Bone marrow (tissue), 2 donors: ENCODE results near the gene CMTM8.
A peak's percentile ranks its signal among the peaks of the same experiment; 100 is the strongest.

Source experiments
- DNase-seq, 2 donors: peaks; one replicate each; lab custom pipeline; 2025; lab: John Stamatoyannopoulos, UW

Gene CMTM8

GRCh38 chr3:32278714-32279113 lies 40.2 kb downstream of the CMTM8 start:
- no peak for DNase-seq

GRCh38 chr3:32280262-32280910 lies 41.9 kb downstream of the CMTM8 start:
- DNase-seq: no peak

GRCh38 chr3:32281570-32282106 lies 43.2 kb downstream of the CMTM8 start:
- DNase-seq: no peak

- no peak for DNase-seq
These were observed 44.2 kb downstream of the CMTM8 start for GRCh38 chr3:32282578-32283154.

GRCh38 chr3:32283304-32283703 lies 44.8 kb downstream of the CMTM8 start:
- DNase-seq: peak in 1 of 2 donors; percentile 3

GRCh38 chr3:32284443-32285212 lies 46.1 kb downstream of the CMTM8 start:
- no peak for DNase-seq

- DNase-seq: no peak
These were observed 47.4 kb downstream of the CMTM8 start for GRCh38 chr3:32285891-32286290.

GRCh38 chr3:32288819-32289218 lies 50.3 kb downstream of the CMTM8 start:
- peak in 1 of 2 donors; percentile 26 for DNase-seq

GRCh38 chr3:32290619-32291018 lies 52.1 kb downstream of the CMTM8 start:
- DNase-seq: no peak

- DNase-seq: no peak
These were observed 53.8 kb downstream of the CMTM8 start for GRCh38 chr3:32292085-32292796.

GRCh38 chr3:32293903-32294302 lies 55.4 kb downstream of the CMTM8 start:
- no peak for DNase-seq

GRCh38 chr3:32296251-32297204 lies 58.0 kb downstream of the CMTM8 start:
- peak; percentile 14 to 25 for DNase-seq

GRCh38 chr3:32297366-32297765 lies 58.9 kb downstream of the CMTM8 start:
- no peak for DNase-seq

GRCh38 chr3:32301426-32301825 lies 62.9 kb downstream of the CMTM8 start:
- no peak for DNase-seq

GRCh38 chr3:32302601-32303398 lies 64.3 kb downstream of the CMTM8 start:
- DNase-seq: no peak

- no peak for DNase-seq
These were observed 64.9 kb downstream of the CMTM8 start for GRCh38 chr3:32303399-32303747.

- no peak for DNase-seq
These were observed 65.7 kb downstream of the CMTM8 start for GRCh38 chr3:32303977-32304881.

- DNase-seq: no peak
These were observed 66.9 kb downstream of the CMTM8 start for GRCh38 chr3:32305361-32305876.

- DNase-seq: no peak
These were observed 67.6 kb downstream of the CMTM8 start for GRCh38 chr3:32306072-32306471.
